GM18520 (cell line): ENCODE data around the gene CNPY4.

ENCODE experiments used
- ATAC-seq: cut with Tn5 transposase; IDR thresholded peaks from one replicate; pipeline ENCODE4 v1.9.1; 2021; ENCODE audit not compliant: unreplicated experiment

CNPY4 gene

GRCh38 chr7:100119072-100119969 lies at the start of gene CNPY4, which contains the start of gene TAF6:
CNPY4 (plus strand) TSS chr7:100119634; CDS start chr7:100119745, 111 bp downstream.
TAF6 (minus strand) TSS chr7:100119358; CDS start chr7:100114209, 5,149 bp downstream.
- ATAC-seq: peak; percentile 72

- ATAC-seq: no peak
These were observed 49.4 kb upstream of the CNPY4 start for GRCh38 chr7:100069991-100070390.

GRCh38 chr7:100071018-100071723 lies 48.3 kb upstream of the CNPY4 start:
- no peak for ATAC-seq

- ATAC-seq: no peak
These were observed 47.0 kb upstream of the CNPY4 start for GRCh38 chr7:100072462-100072861.

GRCh38 chr7:100074841-100075240 lies 44.6 kb upstream of the CNPY4 start:
- ATAC-seq: no peak

- ATAC-seq: no peak
These were observed 44.0 kb upstream of the CNPY4 start for GRCh38 chr7:100075418-100075817.

GRCh38 chr7:100077205-100077604 lies 42.2 kb upstream of the CNPY4 start:
- no peak for ATAC-seq

- no peak for ATAC-seq
These were observed 40.3 kb upstream of the CNPY4 start for GRCh38 chr7:100079024-100079560.

GRCh38 chr7:100080907-100081534 lies 38.4 kb upstream of the CNPY4 start:
- no peak for ATAC-seq

- ATAC-seq: peak; percentile 83
These were observed 37.8 kb upstream of the CNPY4 start, which contains the start of gene ZNF3 for GRCh38 chr7:100081535-100082102. ZNF3 (minus strand) TSS chr7:100081723; CDS start chr7:100077357, 4,366 bp downstream.

GRCh38 chr7:100082978-100083377 lies 36.5 kb upstream of the CNPY4 start:
- no peak for ATAC-seq

GRCh38 chr7:100085515-100085914 lies 33.9 kb upstream of the CNPY4 start:
- ATAC-seq: no peak

GRCh38 chr7:100087055-100087750 lies 32.2 kb upstream of the CNPY4 start:
- ATAC-seq: no peak

- no peak for ATAC-seq
These were observed 31.3 kb upstream of the CNPY4 start for GRCh38 chr7:100088095-100088620.

GRCh38 chr7:100088621-100089457 lies 30.6 kb upstream of the CNPY4 start, which contains the start of gene COPS6:
COPS6 (plus strand) TSS chr7:100088969; CDS start chr7:100088991, 22 bp downstream.
- no peak for ATAC-seq

GRCh38 chr7:100089458-100090196 lies 29.8 kb upstream of the CNPY4 start:
- ATAC-seq: no peak

- ATAC-seq: no peak
These were observed 28.7 kb upstream of the CNPY4 start for GRCh38 chr7:100090527-100091410.
